Measurements from ENCODE around the gene TOGARAM2.

DNA sequence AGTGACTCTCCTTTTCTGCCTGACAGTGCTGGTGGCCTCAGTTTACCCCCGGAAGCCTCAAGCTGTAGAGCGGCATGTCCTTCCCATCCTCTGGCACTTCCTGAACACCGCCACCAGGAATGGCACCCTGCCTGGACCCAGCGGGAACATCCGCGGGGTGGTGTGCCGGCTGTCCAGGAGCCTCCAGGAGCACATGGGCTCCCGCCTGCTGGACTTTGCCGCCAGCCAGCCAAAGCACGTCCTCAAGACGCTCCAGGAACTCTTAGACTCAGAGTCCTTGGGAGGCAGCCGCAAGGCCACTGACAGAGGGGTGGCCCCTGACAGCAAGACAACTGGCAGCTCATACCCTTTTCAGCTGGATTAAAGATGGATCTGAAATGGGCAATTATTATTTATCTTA is 70.6 kb downstream of the TOGARAM2 start:
- TF ChIP-seq ZBTB8A (tag by site-specific recombination; IDR thresholded peaks at IDR 0.05) (no peak), ZNF747 (tag by site-specific recombination; IDR thresholded peaks at IDR 0.05) (no peak)
